ENCODE measurements around the gene KNTC1. TPM values are rescaled to one million over a fixed set of nuclear protein-coding genes. Genes with fewer than 3 reads are reported as not detected.
"Not testable (repeated sequence)": the region's sequence is repeated elsewhere in the genome, so short reads cannot be mapped to it uniquely, and the experiment has no call there.

Gene KNTC1
- polyA plus RNA-seq, 1 donor (not counting 4 experiments of a cell fraction or from before 2014, with no cell fraction given): 18.6 TPM

GRCh38 chr12:122486805-122487426, 40.1 kb upstream of the KNTC1 start:
- peaks cover 11 to 31% of the 10 kb centered on the region in 2 experiments for H3K36me3 ChIP-seq (ENCODE audit: control insufficient read depth in 2 of 2, extremely low read depth in 1 of 2, insufficient read depth in 2 of 2, low read length in 2 of 2)
- no peak overlapping the region for H3K4me2 ChIP-seq (ENCODE audit: control insufficient read depth, extremely low read depth, insufficient read depth, low read depth, low read length)
- no peak overlapping the region for H3K27ac ChIP-seq (ENCODE audit: control insufficient read depth, insufficient read depth, low read length)
- no peak for TF ChIP-seq CTCF (optimal IDR thresholded peaks at IDR 0.05 in 1 of 3, IDR thresholded peaks at IDR 0.05 in 1 of 3, conservative IDR thresholded peaks at IDR 0.05 in 1 of 3; ENCODE audit: extremely low read depth in 1 of 3, insufficient read depth in 2 of 3, low read length in 3 of 3)
- TF ChIP-seq EZH2 (IDR thresholded peaks at IDR 0.05; ENCODE audit: low read length): no peak
- no peak overlapping the region for H3K4me3 ChIP-seq (ENCODE audit: control insufficient read depth in 2 of 3, extremely low read depth in 1 of 3, insufficient read depth in 2 of 3, low read depth in 1 of 3, low read length in 3 of 3)
- H2AFZ ChIP-seq (ENCODE audit: control insufficient read depth, low read length): no peak overlapping the region
- FAIRE-seq (no peak), DNase-seq (ENCODE audit: low read depth, low spot score) (no peak)
- dilution Hi-C loops (cut with MboI; ENCODE audit: extremely low pct_ligation_motif_present, low sequenced_read_pairs): no loop called here
- no peak overlapping the region for H3K9ac ChIP-seq (ENCODE audit: control insufficient read depth, extremely low read depth, insufficient read depth, low read length)
- no peaks in the 10 kb centered on the region for H4K20me1 ChIP-seq (ENCODE audit: control insufficient read depth, extremely low read depth, insufficient read depth, low read length)
- H3K9me1 ChIP-seq (ENCODE audit: control insufficient read depth, extremely low read depth, insufficient read depth, low read length): no peaks in the 10 kb centered on the region
- H3K27me3 ChIP-seq (ENCODE audit: control insufficient read depth, extremely low read depth, insufficient read depth, low read length): no peaks in the 10 kb centered on the region
- no peaks in the 10 kb centered on the region for H3K4me1 ChIP-seq (ENCODE audit: control insufficient read depth, extremely low read depth, insufficient read depth, low read length)
- no peaks in the 10 kb centered on the region for H3K9me3 ChIP-seq (ENCODE audit: control insufficient read depth, low read depth, low read length)
- peaks cover 2% of the 10 kb centered on the region for H3K79me2 ChIP-seq (ENCODE audit: control insufficient read depth, insufficient read depth, low read length)

DNA sequence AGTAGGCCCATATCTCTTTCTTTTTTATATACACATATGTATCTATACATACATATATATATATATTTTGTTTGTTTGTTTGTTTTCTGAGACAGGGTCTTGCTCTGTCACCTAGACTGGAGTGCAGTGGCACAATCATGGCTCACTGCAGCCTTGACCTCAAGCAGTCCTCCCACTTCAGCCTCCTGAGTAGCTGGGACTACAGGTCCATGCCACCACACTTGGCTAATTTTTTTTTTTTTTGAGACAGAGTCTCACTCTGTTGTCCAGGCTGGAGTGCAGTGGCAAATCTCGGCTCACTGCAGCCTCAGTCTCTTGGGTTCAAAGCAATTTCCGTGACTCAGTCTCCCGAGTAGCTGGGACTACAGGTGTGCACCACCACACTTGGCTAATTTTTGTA, 39.2 kb upstream of the KNTC1 start:
- H3K9me3 ChIP-seq (ENCODE audit: control insufficient read depth, low read depth, low read length); H3K27ac ChIP-seq (ENCODE audit: control insufficient read depth, insufficient read depth, low read length); H3K27me3 ChIP-seq (ENCODE audit: control insufficient read depth, extremely low read depth, insufficient read depth, low read length); H4K20me1 ChIP-seq (ENCODE audit: control insufficient read depth, extremely low read depth, insufficient read depth, low read length); H3K4me1 ChIP-seq (ENCODE audit: control insufficient read depth, extremely low read depth, insufficient read depth, low read length); DNase-seq (ENCODE audit: low read depth, low spot score); H3K9ac ChIP-seq (ENCODE audit: control insufficient read depth, extremely low read depth, insufficient read depth, low read length); FAIRE-seq; H2AFZ ChIP-seq (ENCODE audit: control insufficient read depth, low read length); H3K79me2 ChIP-seq (ENCODE audit: control insufficient read depth, insufficient read depth, low read length); dilution Hi-C loops (cut with MboI; ENCODE audit: extremely low pct_ligation_motif_present, low sequenced_read_pairs); H3K4me3 ChIP-seq (ENCODE audit: control insufficient read depth in 2 of 3, extremely low read depth in 1 of 3, insufficient read depth in 2 of 3, low read depth in 1 of 3, low read length in 3 of 3); H3K9me1 ChIP-seq (ENCODE audit: control insufficient read depth, extremely low read depth, insufficient read depth, low read length); H3K4me2 ChIP-seq (ENCODE audit: control insufficient read depth, extremely low read depth, insufficient read depth, low read depth, low read length): not testable (repeated sequence)
- peaks cover 12 to 35% of the 10 kb centered on the region in 2 experiments for H3K36me3 ChIP-seq (ENCODE audit: control insufficient read depth in 2 of 2, extremely low read depth in 1 of 2, insufficient read depth in 2 of 2, low read length in 2 of 2)

DNA sequence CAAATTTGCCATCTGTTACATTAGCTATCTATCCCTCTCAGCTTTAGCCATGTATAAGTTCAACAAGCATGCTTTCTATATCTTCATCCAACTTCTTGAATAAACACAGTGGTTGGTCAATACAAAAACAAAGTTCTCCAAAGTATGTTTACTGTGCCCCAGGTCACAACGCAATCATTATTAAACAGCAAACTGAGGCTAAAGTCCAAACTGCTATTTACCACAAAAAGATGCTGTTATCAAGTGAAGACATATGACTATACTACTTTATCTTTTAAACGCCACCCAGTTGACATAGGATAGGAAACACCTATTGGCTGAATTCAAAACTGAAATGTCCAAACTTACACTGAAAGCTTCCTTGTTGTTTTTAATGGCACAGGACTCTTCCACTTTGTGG, 38.0 kb upstream of the KNTC1 start:
- Histone ChIP-seq H3K9me1 (ENCODE audit: control insufficient read depth, extremely low read depth, insufficient read depth, low read length) (no peaks in the 10 kb centered on the region), H3K4me3 (ENCODE audit: control insufficient read depth in 2 of 3, extremely low read depth in 1 of 3, insufficient read depth in 2 of 3, low read depth in 1 of 3, low read length in 3 of 3) (no peak overlapping the region), H3K36me3 (ENCODE audit: control insufficient read depth in 2 of 2, extremely low read depth in 1 of 2, insufficient read depth in 2 of 2, low read length in 2 of 2) (peaks cover 12 to 35% of the 10 kb centered on the region in 2 experiments), H3K4me2 (ENCODE audit: control insufficient read depth, extremely low read depth, insufficient read depth, low read depth, low read length) (no peak overlapping the region), H3K9ac (ENCODE audit: control insufficient read depth, extremely low read depth, insufficient read depth, low read length) (no peak overlapping the region), H3K4me1 (ENCODE audit: control insufficient read depth, extremely low read depth, insufficient read depth, low read length) (no peaks in the 10 kb centered on the region), H3K27ac (ENCODE audit: control insufficient read depth, insufficient read depth, low read length) (no peak overlapping the region), H3K9me3 (ENCODE audit: control insufficient read depth, low read depth, low read length) (no peaks in the 10 kb centered on the region), H3K79me2 (ENCODE audit: control insufficient read depth, insufficient read depth, low read length) (peaks cover 3% of the 10 kb centered on the region), H2AFZ (ENCODE audit: control insufficient read depth, low read length) (no peak overlapping the region), H3K27me3 (ENCODE audit: control insufficient read depth, extremely low read depth, insufficient read depth, low read length) (no peaks in the 10 kb centered on the region), H4K20me1 (ENCODE audit: control insufficient read depth, extremely low read depth, insufficient read depth, low read length) (no peaks in the 10 kb centered on the region)
- no peak for DNase-seq (ENCODE audit: low read depth, low spot score)
- TF ChIP-seq EZH2 (IDR thresholded peaks at IDR 0.05; ENCODE audit: low read length) (no peak), CTCF (optimal IDR thresholded peaks at IDR 0.05 in 1 of 3, IDR thresholded peaks at IDR 0.05 in 1 of 3, conservative IDR thresholded peaks at IDR 0.05 in 1 of 3; ENCODE audit: extremely low read depth in 1 of 3, insufficient read depth in 2 of 3, low read length in 3 of 3) (no peak)
- FAIRE-seq: no peak
- dilution Hi-C loops (cut with MboI; ENCODE audit: extremely low pct_ligation_motif_present, low sequenced_read_pairs): no loop called here

All from keratinocyte (primary cell).